IPS-NIHi11 (cell line): ENCODE data around the gene ALG14.
A peak's percentile ranks its signal among the peaks of the same experiment; 100 is the strongest.
"Not testable (repeated sequence)": the region's sequence is repeated elsewhere in the genome, so short reads cannot be mapped to it uniquely, and the experiment has no call there.

Experiments used
- DNase-seq: peaks from one replicate; pipeline ENCODE4 v3.0.0; 2012; ENCODE audit warnings: mixed read lengths, low spot score

The ALG14 gene

DNA sequence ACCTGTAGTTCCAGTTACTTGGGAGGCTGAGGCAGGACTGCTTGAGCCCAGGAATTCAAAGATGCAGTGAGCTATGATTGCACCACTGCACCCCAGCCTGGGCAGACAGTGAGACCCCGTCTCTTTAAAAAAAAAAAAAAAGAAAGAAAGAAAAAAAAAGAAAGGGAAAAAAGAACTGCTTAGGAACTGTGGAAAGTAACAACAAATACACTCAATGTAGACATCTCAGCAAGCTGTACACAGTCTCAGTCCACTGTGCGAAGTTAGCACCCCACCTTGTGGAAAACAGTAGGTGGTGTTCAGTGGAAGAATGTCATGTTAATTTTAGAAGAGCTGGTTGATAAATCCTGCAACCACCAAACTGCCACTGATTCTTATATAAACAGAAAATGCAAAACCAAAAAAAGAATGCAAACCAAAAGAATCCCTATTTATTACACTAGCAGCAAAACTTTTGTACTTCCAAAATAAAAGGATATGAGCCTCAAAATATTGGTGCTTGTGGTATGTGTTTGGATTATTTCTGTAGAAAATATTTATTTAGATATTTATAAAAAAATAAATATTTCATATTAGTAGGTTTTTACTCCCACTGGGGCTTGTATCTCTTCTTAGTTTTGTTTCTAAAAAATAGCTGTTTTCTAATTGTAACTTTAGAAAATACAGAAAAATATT lies 31.1 kb downstream of the ALG14 start:
- DNase-seq: peak; percentile 30

DNA sequence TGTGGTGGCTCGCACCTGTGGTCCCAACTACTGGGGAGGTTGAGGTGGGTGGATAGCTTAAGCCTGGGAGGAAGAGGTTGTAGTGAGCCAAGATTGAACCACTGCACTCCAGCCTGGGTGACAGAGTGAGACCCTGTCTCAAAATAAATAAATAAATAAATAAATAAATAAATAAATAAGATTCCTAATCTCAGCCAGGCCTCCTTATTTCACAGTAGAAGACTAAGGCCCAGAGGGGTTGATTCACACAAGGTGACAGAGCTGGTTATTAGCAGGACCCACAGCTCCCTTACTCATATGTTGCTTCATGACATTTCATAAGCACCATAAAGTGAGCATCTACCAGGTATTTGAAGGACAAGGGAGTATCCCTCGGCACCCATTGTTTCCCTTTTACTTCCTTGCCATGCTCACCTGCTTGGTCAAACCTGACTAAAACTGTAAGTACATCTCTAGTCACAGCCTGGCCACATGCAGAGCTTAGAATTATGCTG lies 32.7 kb downstream of the ALG14 start:
- no peak for DNase-seq

DNA sequence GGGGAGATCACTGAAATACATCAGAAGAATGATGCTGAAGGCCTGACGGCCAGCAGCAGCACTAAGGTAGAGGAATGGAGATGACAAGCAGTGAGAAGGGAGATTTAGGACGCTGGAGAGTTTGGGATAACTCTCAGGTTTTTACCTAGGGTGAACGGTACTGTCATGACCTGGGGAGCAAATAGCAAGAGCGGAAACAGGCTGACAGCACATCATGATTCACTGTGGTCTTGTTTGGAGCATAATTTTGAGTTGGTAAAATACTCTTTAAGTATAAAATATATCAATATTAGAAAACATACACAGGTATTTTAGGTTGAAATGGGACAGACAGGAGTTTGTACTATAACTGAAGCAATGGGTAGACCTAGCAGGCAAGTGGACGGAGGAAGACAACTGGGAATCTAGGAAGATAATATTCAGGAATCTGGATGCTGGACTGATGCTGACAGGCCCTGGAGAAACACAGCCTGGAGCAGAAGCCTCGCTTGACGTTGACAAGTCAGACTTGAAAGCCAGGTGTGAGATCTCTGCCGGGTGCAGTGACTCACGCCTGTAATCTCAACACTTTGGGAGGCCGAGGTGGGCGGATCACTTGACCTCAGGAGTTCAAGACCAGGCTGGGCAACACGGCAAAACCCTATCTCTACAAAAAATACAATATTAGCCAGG lies 33.3 kb downstream of the ALG14 start:
- no peak for DNase-seq

DNA sequence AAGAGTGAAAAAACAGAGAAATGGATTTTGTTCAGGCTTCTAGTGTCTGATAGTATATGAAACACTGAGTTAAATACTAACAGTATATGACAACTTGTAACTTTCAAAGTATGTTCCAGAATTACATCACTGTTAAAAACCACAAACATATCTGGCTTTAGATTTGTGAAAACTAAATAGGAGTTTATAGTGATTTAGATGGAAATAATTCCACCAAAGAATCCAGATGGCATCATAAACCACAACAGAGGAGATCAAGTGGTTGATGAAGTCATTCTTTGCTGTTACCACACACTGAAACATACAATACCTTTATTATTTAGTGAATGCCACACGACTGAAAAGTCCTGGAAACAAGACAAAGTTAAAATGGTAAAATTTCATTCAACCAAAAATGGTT lies 37.2 kb downstream of the ALG14 start:
- DNase-seq: no peak

GRCh38 chr1:95034506-95034905 lies 38.2 kb downstream of the ALG14 start:
- DNase-seq: no peak

- DNase-seq: no peak
Measured at GRCh38 chr1:95033843-95034242, 38.9 kb downstream of the ALG14 start.

DNA sequence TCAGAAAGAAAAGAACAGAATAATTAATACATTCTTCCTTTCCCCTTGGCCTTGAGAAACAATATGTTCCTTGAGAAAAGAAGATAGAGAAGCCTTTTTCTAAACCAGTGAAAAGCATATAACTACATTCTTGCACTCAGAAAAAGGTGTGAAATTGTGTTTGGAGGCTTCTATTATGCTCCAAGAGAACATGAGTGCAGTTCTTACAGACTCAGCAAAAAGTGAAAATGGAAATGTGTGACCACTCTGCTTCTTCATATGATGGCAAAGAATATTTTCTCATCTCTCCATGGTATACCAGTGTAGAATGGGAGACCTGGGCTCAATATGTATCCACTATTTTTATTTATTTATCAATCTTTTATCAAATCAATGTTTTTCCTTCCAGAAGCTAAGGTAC lies 43.2 kb downstream of the ALG14 start:
- no peak for DNase-seq

- DNase-seq: no peak
Measured at GRCh38 chr1:95028954-95029353, 43.8 kb downstream of the ALG14 start.

- no peak for DNase-seq
Measured at GRCh38 chr1:95027046-95027445, 45.7 kb downstream of the ALG14 start.

DNA sequence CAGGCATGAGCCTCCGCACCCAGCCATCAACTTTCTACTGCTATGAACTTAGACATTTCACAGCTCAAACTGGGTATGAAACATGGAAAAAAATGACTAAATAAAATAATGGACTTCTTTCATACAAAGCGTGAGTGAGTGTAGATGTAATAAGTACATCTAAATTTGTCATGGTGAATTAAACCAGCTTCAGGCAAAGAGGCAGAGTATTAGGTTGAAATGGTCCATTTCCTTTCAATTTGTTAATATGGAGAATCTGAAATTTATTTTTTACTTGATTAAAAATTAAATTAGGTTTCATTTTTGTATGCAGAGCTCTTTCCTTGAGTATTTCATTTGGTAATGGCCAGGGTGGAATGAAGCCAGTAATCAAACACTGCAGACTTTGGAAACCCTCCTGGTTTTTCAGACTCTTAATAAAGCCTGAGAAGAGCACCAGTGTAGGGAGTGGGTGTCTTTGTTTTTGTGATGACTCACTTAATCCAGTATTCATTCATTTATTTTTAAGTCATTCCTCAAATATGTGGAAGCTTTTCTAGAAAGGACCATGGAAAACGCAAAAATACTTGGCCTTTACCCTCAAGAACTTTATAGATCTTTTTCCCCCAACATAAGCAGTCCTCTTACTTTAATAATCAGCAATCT lies 49.2 kb downstream of the ALG14 start:
- no peak for DNase-seq

DNA sequence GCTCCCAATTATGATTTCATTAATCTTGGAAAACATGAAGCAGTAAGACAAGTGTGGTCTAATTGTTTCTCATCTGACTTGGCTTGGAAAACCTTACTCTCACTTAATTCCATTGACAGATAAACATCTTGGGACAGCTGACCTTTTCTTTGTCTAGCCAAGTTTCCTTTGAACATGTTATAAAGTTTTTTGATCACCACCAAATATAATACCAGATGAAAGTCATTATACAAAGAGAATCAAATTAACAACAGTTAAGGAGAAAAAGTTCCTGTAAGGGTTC lies 50.2 kb downstream of the ALG14 start:
- no peak for DNase-seq

GRCh38 chr1:95021805-95022643 lies 50.7 kb downstream of the ALG14 start:
- DNase-seq: no peak

GRCh38 chr1:95021119-95021518 lies 51.6 kb downstream of the ALG14 start:
- DNase-seq: no peak

DNA sequence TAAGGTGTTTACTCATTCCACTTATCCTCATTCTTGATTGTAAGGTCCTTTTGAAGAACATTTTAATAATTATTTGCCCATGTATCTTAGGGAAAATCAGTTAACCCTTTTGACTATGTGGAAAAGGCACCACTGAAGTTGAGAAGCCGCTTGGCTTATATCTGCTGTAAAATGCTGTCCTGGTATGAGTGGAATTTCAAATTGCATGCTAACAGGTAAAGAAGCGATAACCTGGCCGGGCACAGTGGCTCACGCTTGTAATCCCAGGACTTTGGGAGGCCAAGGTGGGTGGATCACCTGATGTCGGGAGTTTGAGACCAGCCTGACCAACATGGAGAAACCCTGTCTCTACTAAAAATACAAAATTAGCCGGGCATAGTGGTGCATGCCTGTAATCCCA lies 53.3 kb downstream of the ALG14 start:
- DNase-seq: not testable (repeated sequence)

DNA sequence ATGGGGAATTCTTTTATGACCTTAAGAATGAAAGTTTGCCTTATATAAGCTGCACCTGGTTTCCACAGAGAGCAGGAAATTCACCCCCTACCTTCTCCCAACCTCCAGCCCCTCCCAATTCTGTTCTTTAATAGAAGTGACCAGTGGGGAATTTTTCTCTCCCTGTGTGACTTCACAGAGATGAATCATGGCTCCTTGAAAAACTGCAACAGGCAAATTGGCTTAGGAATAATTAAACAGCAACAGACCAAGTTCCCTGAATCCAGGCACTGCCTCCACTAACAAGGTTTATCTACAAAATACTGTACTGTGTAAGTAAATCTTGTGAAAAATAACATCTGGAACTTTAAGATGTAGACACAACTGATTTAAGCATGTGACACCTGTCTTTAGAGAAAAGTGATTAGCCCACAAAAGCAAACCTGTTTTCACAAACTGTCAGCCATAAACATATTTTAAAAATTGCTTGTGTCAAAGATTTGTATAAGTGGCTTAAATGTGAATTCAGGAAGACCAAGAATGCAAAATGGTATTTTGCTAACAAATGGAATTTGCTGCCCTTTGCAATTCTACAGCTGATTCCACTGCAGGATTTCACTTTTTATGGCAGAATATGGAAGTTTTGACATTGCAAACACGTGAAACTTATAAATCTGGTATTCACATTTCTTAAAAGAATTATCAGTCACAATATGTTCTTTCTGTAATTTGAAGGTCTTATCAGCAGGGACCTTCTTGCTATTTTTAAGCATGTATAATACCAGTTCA lies 54.0 kb downstream of the ALG14 start:
- no peak for DNase-seq

DNA sequence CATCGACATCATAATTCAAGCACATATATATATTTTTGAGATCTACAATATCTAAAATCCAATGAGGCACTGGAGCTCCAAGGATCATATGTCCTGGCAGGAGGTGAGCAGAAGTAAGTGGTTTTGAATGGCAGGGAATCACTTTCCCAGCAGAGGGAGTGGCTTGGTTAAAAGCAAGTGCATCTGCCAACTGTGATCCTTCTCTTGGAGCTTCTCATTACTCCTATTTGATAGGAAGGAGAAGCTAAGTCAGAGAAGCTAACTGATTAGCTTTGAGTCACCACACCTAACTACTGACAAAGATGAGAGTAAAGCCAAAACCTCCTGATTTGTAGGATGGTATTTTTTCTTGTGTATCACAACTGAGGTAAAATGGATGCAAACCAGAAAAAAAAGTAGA lies 55.0 kb downstream of the ALG14 start:
- DNase-seq: no peak

DNA sequence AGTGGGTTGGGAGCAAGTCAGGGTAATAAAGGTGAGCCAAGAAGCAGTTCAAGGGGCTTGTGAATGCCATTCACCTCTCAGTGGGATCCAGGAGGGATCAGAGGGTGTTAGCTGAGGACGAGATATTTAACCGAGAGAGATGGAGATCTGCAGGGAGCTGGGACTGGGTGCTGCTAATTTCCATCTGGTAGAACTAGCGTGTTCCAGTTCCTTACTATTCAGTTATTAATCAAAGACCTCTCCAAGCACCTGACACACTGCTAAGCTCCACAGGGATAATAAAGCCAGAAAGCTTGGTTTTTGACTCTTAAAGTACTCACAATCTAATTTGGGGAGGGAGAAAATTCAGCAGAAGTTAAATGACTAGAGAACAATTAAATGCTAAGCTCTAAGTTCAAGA lies 57.7 kb downstream of the ALG14 start:
- no peak for DNase-seq

- DNase-seq: no peak
Measured at GRCh38 chr1:95013950-95014574, 58.7 kb downstream of the ALG14 start.

DNA sequence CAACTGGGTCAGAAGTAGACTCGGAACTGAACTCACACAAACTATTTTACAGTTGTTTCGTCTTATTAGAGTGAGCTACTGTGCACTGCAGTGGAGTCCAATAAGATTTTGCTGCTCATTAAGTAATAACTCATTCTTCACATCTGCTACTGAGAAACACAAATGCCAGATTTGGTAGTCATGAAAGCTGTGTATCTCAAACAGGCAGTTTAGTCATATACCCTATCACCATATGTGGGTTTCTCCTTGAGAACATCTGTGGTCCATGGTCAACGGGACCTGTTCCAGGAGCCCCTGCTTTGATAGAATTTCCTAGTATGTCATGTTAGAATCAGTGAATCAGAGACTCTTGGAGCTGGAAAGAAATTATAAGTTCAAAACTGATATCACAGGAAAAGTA lies 60.4 kb downstream of the ALG14 start:
- no peak for DNase-seq

DNA sequence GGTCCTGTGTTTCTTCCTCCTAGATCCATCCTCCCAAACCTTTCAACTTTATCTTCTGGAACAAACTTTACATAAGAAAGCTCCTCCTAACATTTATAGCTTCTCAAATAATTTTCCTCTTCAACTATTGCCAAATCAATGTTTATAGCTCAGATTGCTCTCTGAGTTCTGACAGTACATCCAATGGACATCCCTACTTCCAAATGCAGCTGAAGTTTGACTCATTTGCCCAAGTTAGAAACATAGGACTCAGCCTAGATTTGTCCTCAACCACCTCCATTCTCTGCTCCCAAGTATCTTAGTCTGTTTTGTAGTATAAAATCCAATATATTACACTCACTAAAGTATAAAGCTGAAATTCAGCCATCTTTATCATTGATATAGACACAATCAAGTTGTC lies 62.6 kb downstream of the ALG14 start:
- DNase-seq: no peak

DNA sequence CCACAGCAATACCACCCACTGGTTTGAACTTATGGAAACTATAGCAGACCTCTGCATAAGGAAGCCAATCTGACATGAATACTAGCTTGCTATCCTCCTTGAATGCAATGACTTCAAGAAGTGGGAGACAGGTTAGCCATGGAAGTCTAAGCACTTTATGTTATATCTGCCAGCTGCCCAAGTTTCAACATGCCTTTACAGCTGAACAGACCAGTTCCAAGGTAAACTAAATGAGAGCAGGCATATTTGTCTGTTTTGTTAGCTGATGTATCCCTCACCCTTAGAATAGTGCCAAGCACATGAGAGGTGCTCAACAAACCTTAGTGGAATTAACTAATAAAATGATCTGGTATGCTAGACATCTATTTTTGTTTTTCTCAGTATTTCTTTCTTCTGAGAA lies 65.1 kb downstream of the ALG14 start:
- no peak for DNase-seq
